K562 (cell line): Measurements from ENCODE around the gene TRIM14. TPM values are rescaled to one million over a fixed set of nuclear protein-coding genes. Genes with fewer than 3 reads are reported as not detected.

Experiments used
- ATAC-seq: fragments of 200-7000 bp; cut with Tn5 transposase; 3 replicates; pipeline ENCODE4 v1.9.1; 2020; ENCODE audit warnings: moderate library complexity
- BruUV-seq: library from RNA; stranded (reverse); fragments of 400-500 nt; replicated peaks from 2 replicates; lab custom pipeline; 2021; lab: Mats Ljungman, UMichigan
- CTCF ChIA-PET: fragments of 300-600 bp; formaldehyde crosslinking; extraction: SDS; loops from one replicate; lab custom pipeline; 2021; ENCODE audit warnings: low intra/inter-chr PET ratio; lab: Yijun Ruan, JAX
- POLR2A ChIA-PET: fragments of 300-600, 350-650 bp; sonication (Branson Sonifier 250); formaldehyde crosslinking; extraction: SDS; loops from one replicate; lab custom pipeline; 2021; ENCODE audit warnings: antibody characterized with exemption, inconsistent platforms; lab: Yijun Ruan, JAX
- DNase-seq, 4 experiments: peaks; one replicate each; pipeline versions ENCODE4 v3.0.0 to v3.0.0-alpha.2; 2011 to 2018; ENCODE audit warnings: low spot score in 3 of 4, mixed read lengths in 3 of 4; ENCODE audit errors: extremely low read depth in 1 of 4
- FAIRE-seq: peaks from 2 replicates; lab custom pipeline; 2011; peaks lifted over from hg19 to GRCh38; lab: Jason Lieb, UNC
- H2AFZ ChIP-seq: 2 replicates; pipeline ENCODE4 v1.6.0; 2011; ENCODE audit warnings: low read depth, low read length, control low read depth, inconsistent platforms
- H3K27ac ChIP-seq: fragments of 200-600 bp; 3 replicates; pipeline ENCODE4 v1.8.0; 2011; ENCODE audit warnings: low read depth, mild to moderate bottlenecking, control low read depth, inconsistent platforms, low read length, moderate library complexity, mixed read lengths; ENCODE audit errors: extremely low read depth
- H3K27me3 ChIP-seq, 2 experiments: fragments of 300-600 bp in 1 of 2; 2 replicates in 1 of 2; 3 replicates in 1 of 2; pipeline versions ENCODE4 v1.6.0 to v1.8.0; 2011; ENCODE audit warnings: inconsistent platforms in 2 of 2, low read length in 2 of 2, mild to moderate bottlenecking in 1 of 2, mixed read lengths in 1 of 2, moderate library complexity in 1 of 2; ENCODE audit not compliant: control insufficient read depth in 2 of 2, insufficient read depth in 2 of 2
- H3K36me3 ChIP-seq: fragments of 300-600 bp; 3 replicates; pipeline ENCODE4 v1.8.0; 2011; ENCODE audit warnings: mild to moderate bottlenecking, low read length, inconsistent platforms; ENCODE audit not compliant: control insufficient read depth, insufficient read depth
- H3K4me1 ChIP-seq, 2 experiments: fragments of 200-600 bp in 1 of 2; replicated peaks in 1 of 2; 2 replicates in 1 of 2; 3 replicates in 1 of 2; pipeline versions ENCODE4 v1.5.1 to v1.8.0; 2011; ENCODE audit warnings: inconsistent platforms in 2 of 2, low read length in 2 of 2, mild to moderate bottlenecking in 1 of 2, mixed read lengths in 1 of 2, moderate library complexity in 1 of 2; ENCODE audit not compliant: control insufficient read depth in 2 of 2, insufficient read depth in 2 of 2
- H3K4me2 ChIP-seq: 2 replicates; pipeline ENCODE4 v1.6.1; 2011; ENCODE audit warnings: low read length, control low read depth, inconsistent platforms, mixed read lengths; ENCODE audit not compliant: insufficient read depth
- H3K4me3 ChIP-seq: fragments of 200-600 bp; sonication (generic), shearing (Covaris generic); 2 replicates; pipeline ENCODE4 v1.5.1; 2016; ENCODE audit warnings: control low read depth, inconsistent platforms
- H3K79me2 ChIP-seq: fragments of 200-600 bp; 3 replicates; pipeline ENCODE4 v1.8.0; 2011; ENCODE audit warnings: low read length, inconsistent platforms; ENCODE audit not compliant: control insufficient read depth, insufficient read depth
- H3K9ac ChIP-seq, 2 experiments: 2 replicates each; pipeline versions ENCODE4 v1.6.0 to v1.6.1; 2011; ENCODE audit warnings: low read depth in 2 of 2, low read length in 2 of 2, control low read depth in 1 of 2, inconsistent platforms in 1 of 2, mild to moderate bottlenecking in 1 of 2, mixed read lengths in 1 of 2; ENCODE audit not compliant: insufficient read depth in 1 of 2
- H3K9me1 ChIP-seq: one replicate; pipeline ENCODE4 v1.6.0; 2011; ENCODE audit warnings: inconsistent platforms, mild to moderate bottlenecking, low read length, moderate library complexity; ENCODE audit not compliant: control insufficient read depth, insufficient read depth
- H3K9me3 ChIP-seq: replicated peaks from 2 replicates; pipeline ENCODE4 v1.5.1; 2011; ENCODE audit warnings: low read depth, low read length, inconsistent platforms; ENCODE audit not compliant: control insufficient read depth, insufficient read depth
- H4K20me1 ChIP-seq: replicated peaks from 2 replicates; pipeline ENCODE4 v1.6.1; 2011; ENCODE audit warnings: low read length, inconsistent platforms, mixed read lengths; ENCODE audit not compliant: control insufficient read depth, insufficient read depth
- CEBPB ChIP-seq: fragments of 450-650 bp; IDR thresholded peaks from 2 replicates; pipeline ENCODE4 v1.6.1; 2016; ENCODE audit warnings: missing genetic modification characterization, missing compliant biosample characterization
- CEBPG ChIP-seq, 3 experiments: fragments of 200-800 bp in 1 of 3; sonication (Bioruptor generic) in 1 of 3; sonication (generic) in 1 of 3; formaldehyde crosslinking in 1 of 3; IDR thresholded peaks in 2 of 3; conservative IDR thresholded peaks in 1 of 3; 2 replicates each; pipeline versions ENCODE4 v1.6.1 to v1.8.0; 2016 to 2022; ENCODE audit warnings: missing compliant biosample characterization in 2 of 3, missing genetic modification characterization in 2 of 3, mild to moderate bottlenecking in 1 of 3, missing genetic modification reagents in 1 of 3
- ZNF551 ChIP-seq: fragments of 250-450 bp; sonication (Bioruptor Pico); IDR thresholded peaks from 2 replicates; pipeline ENCODE4 v1.5.0; 2021; ENCODE audit warnings: mild to moderate bottlenecking, moderate library complexity
- WGBS: fragments of 100-300 bp; shearing (Covaris generic); methylation state at CpG from one replicate; pipeline ENCODE4 v1.1.6; 2016; ENCODE audit warnings: low coverage, mixed read lengths; ENCODE audit not compliant: insufficient coverage; ENCODE audit errors: missing lambda C conversion rate; 5-methylcytosine and 5-hydroxymethylcytosine counted together
- in situ Hi-C: fragments of 300-500 bp; cut with MboI; formaldehyde crosslinking; loops from 4 replicates; pipeline ENCODE4 v1.15.0; 2018; ENCODE audit warnings: inconsistent platforms, mixed read lengths
- intact Hi-C: fragments of 100-400 bp; cut with micrococcal nuclease; formaldehyde crosslinking; loops from 2 replicates; pipeline ENCODE4 v1.14.2; 2022
- polyA plus RNA-seq, 8 experiments: library from polyadenylated mRNA; depleted of rRNA in 4 of 8; stranded (reverse) in 5 of 8; unstranded in 3 of 8; fragments of >200 nt; fragmentation: Nextera tagmentation in 2 of 8; fragmentation: Illumina TruSeq in 1 of 8; extraction: Ambion mirVana in 2 of 8; extraction: Trizol in 1 of 8; gene quantifications; 2 replicates each; pipeline versions ENCODE4 v1.2.1 to v1.2.3, GENCODE V29; 2011 to 2014; ENCODE audit warnings: inconsistent platforms in 1 of 8, missing spikeins in 1 of 8
- total RNA-seq, 7 experiments: library from RNA; depleted of rRNA in 6 of 7; stranded (reverse); fragments of >200 nt in 6 of 7; fragmentation: Illumina TruSeq in 2 of 7; extraction: Trizol in 2 of 7; gene quantifications; 2 replicates each; pipeline versions ENCODE4 v1.2.1 to v1.2.3, GENCODE V29; 2011 to 2021; ENCODE audit warnings: low replicate concordance in 1 of 7
- TF ChIP-seq, protein P1 (sequence below): fragments of 450-650 bp; IDR thresholded peaks from 2 replicates; pipeline ENCODE4 v1.6.1; 2016; ENCODE audit warnings: missing biosample characterization, missing genetic modification characterization

The TRIM14 gene
- total and polyA plus RNA-seq, 9 of the 15 experiments (the other 6 are each of a cell fraction or from before 2014, with no cell fraction given), result 7.6 to 41.0 (median 17.9) TPM

DNA sequence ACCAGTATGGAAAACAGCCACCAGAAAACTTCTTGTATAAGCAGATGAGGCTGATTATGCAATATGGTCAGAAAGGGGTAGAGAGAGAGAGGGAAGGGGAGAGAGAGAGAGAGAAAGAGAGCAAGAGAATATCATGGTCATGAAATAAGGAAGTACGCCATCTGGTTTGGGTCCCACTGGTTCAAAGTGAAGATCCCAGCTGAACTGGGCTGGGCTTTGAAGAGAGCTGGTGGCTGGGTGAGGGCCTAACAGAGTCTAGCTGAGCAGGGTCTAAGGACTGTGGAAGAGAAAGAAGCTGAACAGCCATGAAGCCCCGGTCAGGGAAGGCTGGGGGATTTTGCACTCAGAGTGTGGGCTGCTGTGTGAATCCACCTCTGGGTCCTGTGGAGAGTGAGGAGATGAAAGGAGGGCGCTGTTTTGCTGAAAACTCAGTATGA is 14.6 kb downstream of the TRIM14 start:
- BruUV-seq, result no TSS peak
- Histone ChIP-seq H3K9me3 (no peaks in the 10 kb centered on the region), H2AFZ (no peak overlapping the region), H3K79me2 (no peaks in the 10 kb centered on the region), H3K9ac (no peak overlapping the region), H3K4me2 (no peak overlapping the region), H3K36me3 (peaks cover 70% of the 10 kb centered on the region; the same call in 2 of the 3 replicates), H3K4me3 (no peak overlapping the region), H3K9me1 (no peaks in the 10 kb centered on the region), H3K4me1 (no peaks in the 10 kb centered on the region), H3K27ac (no peak overlapping the region), H3K27me3 (no peaks in the 10 kb centered on the region), H4K20me1 (no peaks in the 10 kb centered on the region)
- intact Hi-C loops (no loop called here), in situ Hi-C loops (no loop called here)
- ATAC-seq (no peak; the same call in 2 of the 3 replicates), DNase-seq (no peak), FAIRE-seq (no peak)
- 86% methylated on average over 3 of the region's 3 CpGs for WGBS
- no peak for TF ChIP-seq ZNF551 (CRISPR knock-in tag)
- TF ChIP-seq CEBPB (tag), result peak; percentile 85
- TF ChIP-seq, protein P1, sequence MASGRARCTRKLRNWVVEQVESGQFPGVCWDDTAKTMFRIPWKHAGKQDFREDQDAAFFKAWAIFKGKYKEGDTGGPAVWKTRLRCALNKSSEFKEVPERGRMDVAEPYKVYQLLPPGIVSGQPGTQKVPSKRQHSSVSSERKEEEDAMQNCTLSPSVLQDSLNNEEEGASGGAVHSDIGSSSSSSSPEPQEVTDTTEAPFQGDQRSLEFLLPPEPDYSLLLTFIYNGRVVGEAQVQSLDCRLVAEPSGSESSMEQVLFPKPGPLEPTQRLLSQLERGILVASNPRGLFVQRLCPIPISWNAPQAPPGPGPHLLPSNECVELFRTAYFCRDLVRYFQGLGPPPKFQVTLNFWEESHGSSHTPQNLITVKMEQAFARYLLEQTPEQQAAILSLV, result 0 out of 2 replicates have a peak, but pooled peaks have one; percentile 27
- TF ChIP-seq CEBPG (CRISPR knock-in tag; IDR thresholded peaks at IDR 0.05), result peak; percentile 50; the same call in 1 of the 2 replicates
- peak; percentile 36 to 54; a peak in 1 of 4 replicates for TF ChIP-seq CEBPG (tag; conservative IDR thresholded peaks at IDR 0.05 in 1 of 2, IDR thresholded peaks at IDR 0.05 in 1 of 2)
- ChIA-PET CTCF (no interaction called here), POLR2A (interaction anchor here (1.1 kb wide), 1 partner anchor 9 kb away, joined by 5 read pairs; no protein-coding TSS in a partner anchor)
